Measurements from ENCODE around the gene ANKEF1.

DNA sequence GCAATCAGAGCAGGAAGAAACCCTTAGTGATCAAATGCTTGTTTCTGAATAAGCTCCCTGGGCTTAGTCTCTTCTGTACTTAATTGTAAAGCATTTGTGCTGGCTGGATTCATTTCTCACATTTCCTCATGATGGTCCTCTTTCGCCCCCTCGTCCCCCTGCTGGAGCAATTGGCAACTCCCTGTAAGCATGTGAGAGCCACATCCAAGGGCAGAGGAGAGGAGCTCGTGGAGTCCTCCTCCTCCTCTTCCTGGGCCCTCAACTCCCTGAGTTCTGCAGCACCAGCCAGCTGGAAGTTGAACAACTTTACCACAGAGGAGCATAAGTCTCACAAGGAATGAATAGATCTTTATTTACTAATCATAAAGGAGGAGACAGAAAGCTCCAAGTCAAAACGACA, 12.6 kb downstream of the ANKEF1 start:
- TF ChIP-seq, protein P1, sequence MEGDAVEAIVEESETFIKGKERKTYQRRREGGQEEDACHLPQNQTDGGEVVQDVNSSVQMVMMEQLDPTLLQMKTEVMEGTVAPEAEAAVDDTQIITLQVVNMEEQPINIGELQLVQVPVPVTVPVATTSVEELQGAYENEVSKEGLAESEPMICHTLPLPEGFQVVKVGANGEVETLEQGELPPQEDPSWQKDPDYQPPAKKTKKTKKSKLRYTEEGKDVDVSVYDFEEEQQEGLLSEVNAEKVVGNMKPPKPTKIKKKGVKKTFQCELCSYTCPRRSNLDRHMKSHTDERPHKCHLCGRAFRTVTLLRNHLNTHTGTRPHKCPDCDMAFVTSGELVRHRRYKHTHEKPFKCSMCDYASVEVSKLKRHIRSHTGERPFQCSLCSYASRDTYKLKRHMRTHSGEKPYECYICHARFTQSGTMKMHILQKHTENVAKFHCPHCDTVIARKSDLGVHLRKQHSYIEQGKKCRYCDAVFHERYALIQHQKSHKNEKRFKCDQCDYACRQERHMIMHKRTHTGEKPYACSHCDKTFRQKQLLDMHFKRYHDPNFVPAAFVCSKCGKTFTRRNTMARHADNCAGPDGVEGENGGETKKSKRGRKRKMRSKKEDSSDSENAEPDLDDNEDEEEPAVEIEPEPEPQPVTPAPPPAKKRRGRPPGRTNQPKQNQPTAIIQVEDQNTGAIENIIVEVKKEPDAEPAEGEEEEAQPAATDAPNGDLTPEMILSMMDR (IDR thresholded peaks at IDR 0.05; ENCODE audit: low read depth, low read length, poor library complexity, severe bottlenecking) = no peak
- no peak for TF ChIP-seq EZH2phosphoT487 (IDR thresholded peaks at IDR 0.05; ENCODE audit: borderline replicate concordance, low read length)
